ENCODE data around the gene MTUS2.
A peak's percentile ranks its signal among the peaks of the same experiment; 100 is the strongest.
"Not testable (repeated sequence)": the region's sequence is repeated elsewhere in the genome, so short reads cannot be mapped to it uniquely, and the experiment has no call there.

Gene MTUS2

GRCh38 chr13:29174093-29174492 lies 354.0 kb downstream of the MTUS2 start:
- no peak for DNase-seq

GRCh38 chr13:29175250-29175873 lies 355.2 kb downstream of the MTUS2 start:
- no peak for DNase-seq

GRCh38 chr13:29180055-29180454 lies 359.9 kb downstream of the MTUS2 start:
- DNase-seq, result no peak

- DNase-seq, result no peak
Observed at GRCh38 chr13:29182216-29182615, 362.1 kb downstream of the MTUS2 start.

- no peak for DNase-seq
Observed at GRCh38 chr13:29185926-29186325, 365.8 kb downstream of the MTUS2 start.

GRCh38 chr13:29187584-29187983 lies 367.4 kb downstream of the MTUS2 start:
- DNase-seq, result no peak

- DNase-seq, result no peak
Observed at GRCh38 chr13:29190298-29190697, 370.2 kb downstream of the MTUS2 start.

- DNase-seq, result no peak
Observed at GRCh38 chr13:29193083-29193482, 372.9 kb downstream of the MTUS2 start.

GRCh38 chr13:29195456-29195855 lies 375.3 kb downstream of the MTUS2 start:
- DNase-seq, result no peak

- no peak for DNase-seq
Observed at GRCh38 chr13:29196409-29197074, 376.4 kb downstream of the MTUS2 start.

GRCh38 chr13:29202753-29203152 lies 382.6 kb downstream of the MTUS2 start:
- not testable (repeated sequence) for DNase-seq

- no peak for DNase-seq
Observed at GRCh38 chr13:29204651-29205050, 384.5 kb downstream of the MTUS2 start.

- DNase-seq, result peak; percentile 7
Observed at GRCh38 chr13:29210676-29211075, 390.5 kb downstream of the MTUS2 start.

- not testable (repeated sequence) for DNase-seq
Observed at GRCh38 chr13:29211162-29211561, 391.0 kb downstream of the MTUS2 start.

GRCh38 chr13:29222458-29222857 lies 402.3 kb downstream of the MTUS2 start:
- no peak for DNase-seq

- no peak for DNase-seq
Observed at GRCh38 chr13:29224206-29224605, 404.1 kb downstream of the MTUS2 start.

- DNase-seq, result no peak
Observed at GRCh38 chr13:29227576-29227975, 407.4 kb downstream of the MTUS2 start.

GRCh38 chr13:29230299-29230845 lies 410.2 kb downstream of the MTUS2 start:
- DNase-seq, result no peak

- DNase-seq, result no peak
Observed at GRCh38 chr13:29239653-29240525, 419.8 kb downstream of the MTUS2 start.

- no peak for DNase-seq
Observed at GRCh38 chr13:29254626-29255370, 434.7 kb downstream of the MTUS2 start.

GRCh38 chr13:29255567-29255966 lies 435.4 kb downstream of the MTUS2 start:
- no peak for DNase-seq

- DNase-seq, result no peak
Observed at GRCh38 chr13:29260684-29261083, 440.5 kb downstream of the MTUS2 start.

- DNase-seq, result no peak
Observed at GRCh38 chr13:29266261-29266660, 446.1 kb downstream of the MTUS2 start.

All from NCI-H345 (cell line).